HG03159 (cell line): Measurements from ENCODE around the gene RAPGEF2.
A peak's percentile ranks its signal among the peaks of the same experiment; 100 is the strongest.

Source experiments
- ATAC-seq: cut with Tn5 transposase; IDR thresholded peaks from one replicate; pipeline ENCODE4 v1.9.1; 2021; ENCODE audit warnings: mild to moderate bottlenecking, moderate library complexity; ENCODE audit not compliant: unreplicated experiment

The RAPGEF2 gene

GRCh38 chr4:159190651-159191050, 87.8 kb downstream of the RAPGEF2 start:
- no peak for ATAC-seq

GRCh38 chr4:159191989-159192388, 89.1 kb downstream of the RAPGEF2 start:
- no peak for ATAC-seq

- ATAC-seq, result no peak
These were observed 90.3 kb downstream of the RAPGEF2 start for GRCh38 chr4:159193046-159193620.

- ATAC-seq, result no peak
These were observed 92.5 kb downstream of the RAPGEF2 start for GRCh38 chr4:159195361-159195769.

GRCh38 chr4:159197260-159197884, 94.5 kb downstream of the RAPGEF2 start:
- ATAC-seq, result no peak

GRCh38 chr4:159197885-159198269, 95.0 kb downstream of the RAPGEF2 start:
- no peak for ATAC-seq

GRCh38 chr4:159199826-159200225, 96.9 kb downstream of the RAPGEF2 start:
- no peak for ATAC-seq

- ATAC-seq, result no peak
These were observed 98.3 kb downstream of the RAPGEF2 start for GRCh38 chr4:159201168-159201567.

- ATAC-seq, result no peak
These were observed 101.7 kb downstream of the RAPGEF2 start for GRCh38 chr4:159204566-159204965.

GRCh38 chr4:159205466-159205865, 102.6 kb downstream of the RAPGEF2 start:
- ATAC-seq, result no peak

- peak; percentile 75 for ATAC-seq
These were observed 103.6 kb downstream of the RAPGEF2 start for GRCh38 chr4:159206427-159206871.

GRCh38 chr4:159209249-159209648, 106.4 kb downstream of the RAPGEF2 start:
- ATAC-seq, result no peak

GRCh38 chr4:159210975-159211374, 108.1 kb downstream of the RAPGEF2 start:
- ATAC-seq, result no peak

- no peak for ATAC-seq
These were observed 109.9 kb downstream of the RAPGEF2 start for GRCh38 chr4:159212675-159213293.

GRCh38 chr4:159216834-159217233, 114.0 kb downstream of the RAPGEF2 start:
- no peak for ATAC-seq

GRCh38 chr4:159219862-159220261, 117.0 kb downstream of the RAPGEF2 start:
- no peak for ATAC-seq

- ATAC-seq, result no peak
These were observed 117.5 kb downstream of the RAPGEF2 start for GRCh38 chr4:159220353-159220752.

- no peak for ATAC-seq
These were observed 118.4 kb downstream of the RAPGEF2 start for GRCh38 chr4:159221280-159221679.

GRCh38 chr4:159222043-159222552, 119.2 kb downstream of the RAPGEF2 start:
- ATAC-seq, result no peak

GRCh38 chr4:159224408-159224807, 121.5 kb downstream of the RAPGEF2 start:
- ATAC-seq, result no peak

- no peak for ATAC-seq
These were observed 124.5 kb downstream of the RAPGEF2 start for GRCh38 chr4:159227378-159227777.

- ATAC-seq, result no peak
These were observed 125.1 kb downstream of the RAPGEF2 start for GRCh38 chr4:159227984-159228383.
